Activated T-helper 17 cell treated with anti-CD3 and anti-CD28 coated beads, Interleukin-2, amount 50 U/mL, for 72 hours (primary cell): Measurements from ENCODE around the gene TNFRSF6B. TPM values are rescaled to one million over a fixed set of nuclear protein-coding genes. Genes with fewer than 3 reads are reported as not detected.

Experiments used
- ATAC-seq: fragments of 150-1000 bp; cut with Tn5 transposase; replicated peaks from 2 replicates; pipeline ENCODE4 v1.10.0; 2021; ENCODE audit warnings: mild to moderate bottlenecking, moderate library complexity
- H3K27ac Mint-ChIP-seq: one replicate; pipeline ENCODE4 v1.8.0; 2022; ENCODE audit warnings: mixed read lengths
- H3K27me3 Mint-ChIP-seq: one replicate; pipeline ENCODE4 v1.8.0; 2022; ENCODE audit warnings: mixed read lengths
- H3K36me3 Mint-ChIP-seq: one replicate; pipeline ENCODE4 v1.8.0; 2022; ENCODE audit warnings: low read depth, mild to moderate bottlenecking, mixed read lengths
- H3K4me1 Mint-ChIP-seq: one replicate; pipeline ENCODE4 v1.8.0; 2022; ENCODE audit warnings: mixed read lengths
- H3K4me3 Mint-ChIP-seq: one replicate; pipeline ENCODE4 v1.8.0; 2022; ENCODE audit warnings: mild to moderate bottlenecking, mixed read lengths
- H3K9me3 Mint-ChIP-seq: one replicate; pipeline ENCODE4 v1.8.0; 2022; ENCODE audit warnings: mixed read lengths
- total RNA-seq, 2 donors: library from RNA; stranded (reverse); gene quantifications; one replicate each; pipeline ENCODE4 v1.2.3, GENCODE V29; 2022

The TNFRSF6B gene
- total RNA-seq, 2 donors from 2014 or later: not detected

DNA sequence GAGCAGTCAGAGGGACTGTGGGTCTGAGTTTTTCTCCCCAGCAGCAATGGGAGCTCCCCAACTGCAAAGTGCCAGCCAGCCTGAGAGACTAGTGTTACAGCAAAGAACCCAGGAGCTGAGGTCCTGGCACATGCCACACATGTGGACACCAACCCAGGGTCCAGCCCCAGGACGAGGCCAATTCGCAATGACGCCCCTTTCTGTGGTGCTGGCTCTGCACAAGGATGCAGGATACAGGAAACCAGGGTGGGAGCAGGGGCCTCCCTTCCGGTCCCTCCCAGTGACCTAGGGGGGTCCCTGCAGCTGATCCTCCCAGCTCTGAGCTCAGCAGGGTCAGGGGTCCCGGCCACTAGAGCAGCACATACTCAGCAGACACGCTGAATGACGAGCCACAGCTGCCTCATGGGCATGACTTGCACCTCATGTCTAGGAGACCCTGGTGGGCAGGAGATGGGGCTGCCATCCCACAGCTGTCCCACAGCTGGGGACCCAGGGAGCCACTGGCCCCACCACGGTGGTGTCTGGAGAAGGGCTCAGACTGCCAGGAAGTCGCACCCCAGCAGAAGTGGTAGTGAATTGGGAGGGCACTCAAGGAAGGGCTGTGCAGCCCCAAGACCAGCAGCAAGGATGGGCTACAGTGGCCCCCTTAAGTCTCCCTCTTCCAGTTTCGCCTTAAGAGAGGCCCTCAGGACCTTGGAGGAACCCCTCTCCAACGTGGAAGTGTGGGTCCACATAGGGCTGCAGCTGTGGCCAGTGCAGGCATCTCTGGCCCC, 7.7 kb downstream of the TNFRSF6B start:
- H3K4me3 Mint-ChIP-seq: no peak overlapping the region
- no peaks in the 10 kb centered on the region for H3K9me3 Mint-ChIP-seq
- no peaks in the 10 kb centered on the region for H3K27me3 Mint-ChIP-seq
- no peak for ATAC-seq
- peaks cover 5% of the 10 kb centered on the region for H3K4me1 Mint-ChIP-seq
- no peak overlapping the region for H3K27ac Mint-ChIP-seq
- peaks cover 44% of the 10 kb centered on the region for H3K36me3 Mint-ChIP-seq

DNA sequence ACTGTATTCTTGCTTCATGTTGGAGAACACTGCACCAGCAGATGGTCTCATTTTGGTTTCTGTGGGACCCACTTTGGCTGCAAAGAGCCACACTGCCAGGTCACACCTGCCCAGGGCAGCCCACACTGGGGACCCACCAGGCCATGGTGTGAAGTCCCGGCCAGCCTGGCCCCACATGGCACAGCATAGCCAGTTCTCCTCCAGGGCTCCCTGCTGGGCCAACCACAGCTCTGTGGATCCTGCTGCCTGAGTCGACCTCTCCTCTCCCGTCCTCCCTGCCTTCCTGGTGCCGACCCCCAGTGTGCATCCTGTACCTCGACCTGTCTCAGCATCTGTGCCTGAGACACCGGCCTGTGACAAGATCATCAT, 8.3 kb downstream of the TNFRSF6B start:
- Mint-ChIP-seq H3K9me3 (no peaks in the 10 kb centered on the region), H3K4me1 (peaks cover 5% of the 10 kb centered on the region), H3K27ac (peak overlapping the region; percentile 89), H3K27me3 (no peaks in the 10 kb centered on the region), H3K4me3 (no peak overlapping the region), H3K36me3 (peaks cover 47% of the 10 kb centered on the region)
- ATAC-seq: no peak

DNA sequence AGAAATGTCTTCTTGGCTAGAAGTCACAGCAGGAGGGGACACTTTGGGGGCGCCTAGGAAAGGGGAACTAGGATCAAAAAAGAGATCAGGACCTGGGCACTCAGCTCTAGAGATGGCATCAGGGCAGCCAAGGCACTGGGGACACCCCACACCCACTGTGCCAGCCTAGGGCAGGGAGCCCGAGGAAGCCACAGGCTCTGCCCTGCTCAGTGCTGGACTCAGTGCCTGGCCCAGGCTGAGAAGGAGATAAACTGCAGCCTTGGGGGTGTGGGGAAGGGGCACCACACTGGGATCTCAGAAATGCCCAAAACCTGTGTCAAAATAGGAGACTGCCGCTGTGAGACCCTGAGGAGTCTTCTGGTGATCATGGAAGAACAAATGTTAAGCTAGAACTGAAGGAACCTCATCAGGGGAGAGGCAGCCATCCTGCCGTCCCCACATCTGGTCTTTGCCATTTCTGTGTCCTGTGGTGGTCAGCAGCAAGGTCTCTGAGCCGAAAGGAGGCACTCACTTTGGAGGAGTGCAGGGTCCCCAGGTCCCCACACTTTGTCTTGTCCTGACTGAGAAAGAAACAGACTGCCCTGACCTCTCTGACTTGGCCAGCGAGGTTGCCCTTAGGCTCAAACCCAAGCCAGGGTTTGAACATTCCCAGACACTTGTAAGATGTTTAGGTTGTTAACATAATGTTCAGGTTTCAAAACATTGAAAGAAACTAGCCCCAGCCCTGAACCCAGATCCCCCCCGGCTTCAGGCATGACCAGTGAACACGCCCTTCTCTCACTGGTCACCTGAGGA, 9.0 kb downstream of the TNFRSF6B start:
- Mint-ChIP-seq H3K4me1 (peaks cover 6% of the 10 kb centered on the region), H3K27me3 (no peaks in the 10 kb centered on the region), H3K9me3 (no peaks in the 10 kb centered on the region), H3K36me3 (peaks cover 52% of the 10 kb centered on the region), H3K27ac (peak overlapping the region; percentile 89), H3K4me3 (peak overlapping the region; percentile 95)
- no peak for ATAC-seq

DNA sequence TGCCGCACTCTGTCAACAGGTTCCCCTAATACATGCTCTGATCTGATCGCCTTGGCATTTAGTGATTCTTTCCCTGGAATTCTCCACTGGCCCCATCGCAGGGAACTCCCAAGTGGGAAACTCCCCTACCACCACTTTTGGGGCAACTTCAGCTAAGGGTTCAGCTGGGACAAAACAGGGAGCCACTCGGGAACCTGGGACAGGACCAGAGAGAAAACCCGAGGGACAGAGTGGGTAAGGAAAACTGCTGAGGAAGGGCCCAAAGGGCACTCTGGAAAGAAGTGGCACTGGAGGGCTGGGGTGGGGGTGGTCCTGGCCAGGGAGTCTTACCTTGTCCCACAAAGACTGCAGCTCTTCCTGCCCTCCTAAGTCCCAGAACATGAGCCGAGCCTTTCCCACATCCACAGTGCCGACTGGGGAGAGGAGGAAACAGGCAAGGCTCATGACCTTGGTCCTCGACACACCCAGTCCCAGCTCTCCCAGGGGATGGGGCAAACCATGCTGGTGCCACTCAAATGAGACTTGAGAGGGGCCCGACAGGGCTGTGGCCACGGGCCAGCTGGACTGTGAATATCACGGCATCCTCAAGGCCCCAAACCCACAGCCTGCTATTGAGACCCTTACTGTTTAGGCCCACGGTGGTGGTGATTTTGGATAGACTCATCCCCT, 9.7 kb downstream of the TNFRSF6B start:
- Mint-ChIP-seq H3K36me3 (peaks cover 59% of the 10 kb centered on the region), H3K4me3 (peak overlapping the region; percentile 95), H3K9me3 (no peaks in the 10 kb centered on the region), H3K27me3 (no peaks in the 10 kb centered on the region), H3K4me1 (peaks cover 14% of the 10 kb centered on the region), H3K27ac (peak overlapping the region; percentile 89)
- no peak for ATAC-seq

DNA sequence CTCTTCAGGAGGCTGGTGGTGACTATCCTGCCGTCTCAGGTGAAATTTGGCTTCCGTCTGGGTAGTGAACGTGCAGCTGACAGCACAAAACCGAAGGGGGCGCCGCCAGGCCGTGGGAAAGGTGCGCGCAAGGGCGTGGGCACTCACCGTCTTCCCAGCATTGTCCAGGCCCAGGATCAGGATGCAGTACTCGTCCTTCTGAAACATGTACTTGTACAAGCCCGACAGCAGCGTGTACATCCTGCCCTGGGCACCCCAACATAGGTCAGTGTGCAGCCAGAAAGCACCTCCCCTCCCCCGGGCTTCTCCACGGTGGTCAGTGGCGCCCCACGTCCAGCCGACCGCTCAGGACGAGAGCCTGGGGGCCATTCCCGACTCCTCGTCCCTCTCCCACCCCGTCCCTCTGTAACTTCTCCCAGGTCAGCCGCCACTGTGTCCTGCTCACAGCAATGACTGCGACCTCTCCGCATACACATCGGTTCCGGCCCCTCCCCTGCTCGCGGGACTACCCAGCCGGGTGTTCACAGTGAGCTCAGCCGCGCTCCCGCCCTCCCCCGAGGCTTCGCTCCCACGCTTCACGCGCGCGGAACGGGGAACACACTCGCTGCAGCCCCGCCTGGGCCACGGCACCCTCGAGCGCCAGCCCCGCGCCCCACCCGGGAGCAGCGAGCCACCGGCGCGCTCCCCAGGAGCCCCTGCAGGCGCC, 10.6 kb downstream of the TNFRSF6B start:
- Mint-ChIP-seq H3K27ac (peak overlapping the region; percentile 89), H3K9me3 (no peaks in the 10 kb centered on the region), H3K4me3 (peak overlapping the region; percentile 95), H3K4me1 (peaks cover 16% of the 10 kb centered on the region), H3K27me3 (no peaks in the 10 kb centered on the region), H3K36me3 (peaks cover 68% of the 10 kb centered on the region)
- ATAC-seq: peak; percentile 73

DNA sequence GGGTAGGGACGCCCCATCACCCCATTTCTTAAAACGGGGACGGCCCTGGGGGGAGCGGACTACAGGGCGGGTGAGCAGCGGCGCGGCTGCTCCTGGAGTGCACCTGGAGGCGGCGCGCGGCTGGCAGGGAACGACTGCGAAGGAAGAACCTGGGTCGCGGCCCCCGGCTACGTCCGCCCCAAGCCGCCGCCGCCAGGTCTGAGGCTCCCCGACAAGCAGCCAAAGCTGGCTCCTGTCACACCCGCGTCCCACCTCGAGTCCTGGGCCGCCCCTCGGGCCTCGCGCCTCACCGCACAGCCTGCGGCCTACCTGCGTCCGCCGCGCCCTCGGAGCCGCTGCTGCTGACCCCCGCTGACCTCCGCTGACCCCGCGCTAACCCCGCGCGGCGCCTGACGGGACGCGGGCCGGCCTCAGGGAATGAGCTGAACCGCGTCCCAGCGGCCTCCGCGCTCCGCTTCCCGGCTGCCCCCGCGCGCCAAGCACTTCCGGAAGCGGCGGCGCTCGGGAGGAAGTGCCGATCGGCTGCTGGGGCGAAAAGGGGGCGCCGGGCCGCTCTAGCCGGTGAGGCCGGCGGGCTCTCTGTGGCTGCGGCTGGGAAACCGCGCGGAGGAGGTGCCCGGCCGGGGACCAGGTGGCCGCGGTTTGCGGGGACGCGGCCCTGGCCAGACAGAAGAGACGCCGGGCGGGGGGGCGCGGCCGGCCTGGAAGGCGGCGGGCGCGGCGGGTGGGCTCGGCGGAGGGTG, 11.3 kb downstream of the TNFRSF6B start, which contains the start of the genes ARFRP1 and ZGPAT:
ARFRP1 (minus strand) TSS at position 419 of the 743 bp plus-strand sequence. CDS start 885 bp downstream, outside the sequence.
ZGPAT (plus strand) TSS at position 482 of the 743 bp plus-strand sequence. CDS start 542 bp downstream, outside the sequence.
- Mint-ChIP-seq H3K27me3 (no peaks in the 10 kb centered on the region), H3K27ac (peak within 1 kb of the TSS; percentile 89), H3K36me3 (peaks cover 75% of the 10 kb centered on the region), H3K4me3 (peak within 1 kb of the TSS; percentile 95), H3K4me1 (peaks cover 22% of the 10 kb centered on the region), H3K9me3 (peaks cover 3% of the 10 kb centered on the region)
- peak; percentile 89 for ATAC-seq

DNA sequence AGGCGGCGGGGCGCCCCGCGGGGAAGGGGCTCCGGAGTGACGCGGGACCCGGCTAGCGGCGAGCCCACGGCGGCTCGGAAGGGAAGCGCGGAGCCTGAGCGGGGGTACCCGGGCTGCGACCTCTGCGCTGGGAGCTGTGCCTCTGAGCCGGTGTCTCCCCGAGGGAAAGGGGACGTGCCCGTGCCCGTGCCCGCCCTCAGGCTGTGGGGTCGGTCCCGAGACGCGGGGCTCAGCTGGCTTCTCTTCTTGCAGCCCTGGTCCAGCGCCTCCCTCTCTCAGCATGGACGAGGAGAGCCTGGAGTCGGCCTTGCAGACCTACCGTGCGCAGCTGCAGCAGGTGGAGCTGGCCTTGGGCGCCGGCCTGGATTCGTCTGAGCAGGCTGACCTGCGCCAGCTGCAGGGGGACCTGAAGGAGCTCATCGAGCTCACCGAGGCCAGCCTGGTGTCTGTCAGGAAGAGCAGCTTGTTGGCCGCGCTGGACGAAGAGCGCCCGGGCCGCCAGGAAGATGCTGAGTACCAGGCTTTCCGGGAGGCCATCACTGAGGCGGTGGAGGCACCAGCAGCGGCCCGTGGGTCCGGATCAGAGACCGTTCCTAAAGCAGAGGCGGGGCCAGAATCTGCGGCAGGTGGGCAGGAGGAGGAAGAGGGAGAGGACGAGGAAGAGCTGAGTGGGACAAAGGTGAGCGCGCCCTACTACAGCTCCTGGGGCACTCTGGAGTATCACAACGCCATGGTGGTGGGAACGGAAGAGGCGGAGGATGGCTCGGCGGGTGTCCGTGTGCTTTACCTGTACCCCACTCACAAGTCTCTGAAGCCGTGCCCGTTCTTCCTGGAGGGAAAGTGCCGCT, 12.1 kb downstream of the TNFRSF6B start:
- H3K4me1 Mint-ChIP-seq: peaks cover 22% of the 10 kb centered on the region
- H3K27me3 Mint-ChIP-seq: no peaks in the 10 kb centered on the region
- peak; percentile 6 for ATAC-seq
- H3K36me3 Mint-ChIP-seq: peaks cover 82% of the 10 kb centered on the region
- H3K27ac Mint-ChIP-seq: peak overlapping the region; percentile 76
- H3K4me3 Mint-ChIP-seq: peak overlapping the region; percentile 95
- H3K9me3 Mint-ChIP-seq: peaks cover 3% of the 10 kb centered on the region

DNA sequence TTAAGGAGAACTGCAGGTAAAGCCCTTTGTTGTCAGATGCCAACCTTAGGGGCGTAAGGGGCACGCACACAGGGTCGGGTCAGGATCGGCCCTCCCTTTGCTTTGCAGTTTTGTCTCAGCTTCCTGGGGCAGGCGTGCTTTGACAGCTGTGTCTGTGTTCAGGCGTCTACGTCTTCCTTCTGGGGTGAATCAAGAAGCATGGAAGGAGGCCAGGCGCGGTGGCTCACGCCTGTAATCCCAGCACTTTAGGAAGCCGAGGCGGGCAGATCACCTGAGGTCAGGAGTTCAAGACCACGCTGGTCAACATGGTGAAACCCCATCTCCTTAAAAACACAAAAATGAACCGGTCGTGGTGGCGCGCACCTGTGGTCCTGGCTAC, 12.7 kb downstream of the TNFRSF6B start:
- no peak for ATAC-seq
- peaks cover 82% of the 10 kb centered on the region for H3K36me3 Mint-ChIP-seq
- H3K4me1 Mint-ChIP-seq: peaks cover 22% of the 10 kb centered on the region
- peak overlapping the region; percentile 95 for H3K4me3 Mint-ChIP-seq
- peaks cover 3% of the 10 kb centered on the region for H3K9me3 Mint-ChIP-seq
- H3K27me3 Mint-ChIP-seq: no peaks in the 10 kb centered on the region
- no peak overlapping the region for H3K27ac Mint-ChIP-seq

DNA sequence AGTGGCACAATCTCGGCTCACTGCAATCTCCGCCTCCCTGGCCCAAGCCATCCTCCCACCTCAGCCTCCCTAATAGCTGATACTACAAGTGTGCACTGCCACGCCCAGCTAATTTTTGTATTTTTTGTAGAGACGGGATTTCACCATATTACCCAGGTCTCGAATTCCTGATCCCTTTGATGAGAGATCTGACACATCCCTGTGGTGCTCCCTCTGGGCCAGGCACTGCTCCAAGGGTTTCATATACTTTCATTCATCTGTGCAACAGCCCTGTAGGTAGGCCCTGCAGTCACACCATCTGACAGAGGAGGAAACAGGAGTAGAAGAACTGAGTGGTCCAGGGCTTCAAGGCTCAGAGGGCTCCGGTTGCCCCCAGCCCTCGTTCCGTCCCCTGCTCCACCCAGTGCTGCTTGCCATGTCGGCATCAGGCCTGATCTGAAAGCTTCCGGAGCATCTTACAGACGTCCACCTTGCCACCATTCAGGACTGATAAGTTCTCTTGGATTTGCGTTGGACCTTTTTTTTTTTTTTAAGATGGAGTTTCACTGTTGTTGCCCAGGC, 14.7 kb downstream of the TNFRSF6B start:
- Mint-ChIP-seq H3K4me1 (peaks cover 27% of the 10 kb centered on the region), H3K27ac (no peak overlapping the region), H3K9me3 (peaks cover 3% of the 10 kb centered on the region), H3K36me3 (peaks cover 84% of the 10 kb centered on the region), H3K27me3 (no peaks in the 10 kb centered on the region), H3K4me3 (peak overlapping the region; percentile 61)
- no peak for ATAC-seq

DNA sequence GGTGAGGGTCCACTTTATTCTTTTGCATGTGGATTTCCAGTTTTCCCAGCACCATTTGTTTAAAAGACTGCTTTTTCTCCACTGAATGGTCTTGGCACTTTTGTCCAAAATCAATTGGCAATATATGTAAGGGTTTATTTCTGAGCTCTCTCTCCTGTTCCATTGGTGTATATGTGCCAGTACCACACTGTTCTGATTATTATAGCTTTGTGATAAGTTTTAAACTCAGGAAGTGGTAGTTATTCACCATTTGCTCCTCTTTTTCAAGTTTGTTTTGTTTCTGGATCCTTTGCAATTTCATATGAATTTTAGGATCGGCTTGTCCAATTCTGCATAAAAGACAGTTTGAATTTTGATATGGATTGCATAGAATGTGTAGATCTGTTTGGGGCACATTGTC, 15.7 kb downstream of the TNFRSF6B start:
- H3K27me3 Mint-ChIP-seq: no peaks in the 10 kb centered on the region
- no peak overlapping the region for H3K27ac Mint-ChIP-seq
- peak overlapping the region; percentile 23 for H3K4me3 Mint-ChIP-seq
- peaks cover 3% of the 10 kb centered on the region for H3K9me3 Mint-ChIP-seq
- peaks cover 84% of the 10 kb centered on the region for H3K36me3 Mint-ChIP-seq
- no peak for ATAC-seq
- H3K4me1 Mint-ChIP-seq: peaks cover 27% of the 10 kb centered on the region

DNA sequence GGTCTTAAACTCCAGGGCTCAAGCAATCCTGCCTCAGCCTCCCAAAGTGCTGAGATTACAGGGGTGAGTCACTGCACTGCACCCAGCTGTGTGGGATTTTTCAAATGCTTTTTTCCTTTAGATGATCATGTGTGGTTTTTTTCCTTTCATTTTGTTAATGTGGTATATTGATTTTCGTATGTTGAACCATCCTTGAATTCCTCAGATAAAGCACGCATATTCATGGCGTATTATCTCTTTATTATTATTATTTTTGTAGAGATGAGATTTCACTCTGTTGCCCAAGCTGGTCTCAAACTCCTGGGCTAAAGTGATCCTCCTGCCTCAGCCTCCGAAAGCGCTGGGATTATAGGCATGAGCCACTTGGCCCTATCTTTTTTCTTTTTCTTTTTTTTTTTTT, 18.4 kb downstream of the TNFRSF6B start:
- H3K27me3 Mint-ChIP-seq: no peaks in the 10 kb centered on the region
- H3K4me1 Mint-ChIP-seq: peaks cover 27% of the 10 kb centered on the region
- ATAC-seq: no peak
- H3K9me3 Mint-ChIP-seq: peaks cover 3% of the 10 kb centered on the region
- no peak overlapping the region for H3K27ac Mint-ChIP-seq
- peaks cover 98% of the 10 kb centered on the region for H3K36me3 Mint-ChIP-seq
- H3K4me3 Mint-ChIP-seq: no peak overlapping the region

DNA sequence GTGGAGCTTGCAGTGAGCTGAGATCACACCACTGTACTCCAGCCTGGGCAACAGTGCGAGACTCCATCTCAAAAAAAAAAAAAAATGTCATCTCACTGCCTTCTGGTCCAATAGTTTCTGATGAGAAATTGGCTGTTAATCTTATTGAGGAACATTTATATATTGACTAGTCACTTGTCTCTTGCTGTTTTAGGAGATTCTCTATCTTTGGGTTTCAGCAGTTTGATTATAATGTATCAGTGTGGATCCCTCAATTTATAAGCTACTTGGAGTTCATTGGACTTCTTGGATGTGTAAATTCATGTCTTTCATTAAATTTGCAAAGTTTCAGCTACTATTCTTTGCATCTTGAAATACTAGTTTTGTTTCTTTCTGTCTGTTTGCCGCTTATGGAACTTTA, 22.5 kb downstream of the TNFRSF6B start:
- ATAC-seq: no peak
- no peaks in the 10 kb centered on the region for H3K9me3 Mint-ChIP-seq
- H3K27me3 Mint-ChIP-seq: no peaks in the 10 kb centered on the region
- peaks cover 15% of the 10 kb centered on the region for H3K4me1 Mint-ChIP-seq
- H3K27ac Mint-ChIP-seq: no peak overlapping the region
- H3K4me3 Mint-ChIP-seq: no peak overlapping the region
- H3K36me3 Mint-ChIP-seq: peaks cover 88% of the 10 kb centered on the region
